Testis (tissue), 2 donors: ENCODE measurements around the gene TNFRSF4.

Experiments used
- POLR2A ChIP-seq: fragments of 450-650 bp; IDR thresholded peaks from one replicate; pipeline ENCODE4 v1.6.1; 2017; ENCODE audit warnings: antibody characterized with exemption, mild to moderate bottlenecking, moderate library complexity
- TF ChIP-seq, protein P1 (sequence below), 3 experiments: fragments of 450-650 bp in 2 of 3; fragments of 200-600 bp in 1 of 3; sonication (generic) in 1 of 3; IDR thresholded peaks; one replicate each; pipeline ENCODE4 v1.5.1; 2016 to 2019; ENCODE audit warnings: antibody characterized with exemption in 3 of 3, mild to moderate bottlenecking in 2 of 3, moderate library complexity in 1 of 3

DNA sequence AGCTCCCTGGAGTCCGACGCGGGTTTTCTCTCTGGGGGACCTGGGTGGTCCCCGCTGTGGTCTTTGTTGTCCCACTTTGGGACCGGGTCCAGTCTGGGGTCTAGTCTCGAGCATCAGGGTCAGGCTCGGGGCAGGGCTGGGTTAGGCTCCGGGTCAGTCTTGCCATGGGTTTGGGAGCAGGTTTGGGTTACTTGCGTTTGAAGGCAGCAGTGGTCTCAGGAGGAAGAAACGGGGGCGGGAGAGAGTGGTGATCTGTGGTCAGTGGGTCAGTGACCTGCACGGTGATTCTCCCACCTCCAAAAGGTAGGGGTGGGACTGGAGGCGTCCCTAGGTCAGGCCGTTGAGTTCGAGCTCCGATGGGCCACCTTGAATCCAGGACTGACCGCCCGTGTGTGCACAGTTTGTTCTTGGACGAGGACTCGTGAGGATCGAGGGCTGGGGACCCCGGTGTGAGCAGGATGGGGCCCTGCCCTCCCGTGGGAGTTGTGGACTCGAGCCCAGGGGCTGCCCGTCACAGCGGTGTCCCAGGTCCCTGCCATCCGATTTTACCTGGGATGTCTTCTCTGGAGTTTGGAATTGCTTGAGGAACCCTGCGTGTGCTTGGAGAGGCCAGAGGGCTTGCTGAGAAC, 20.3 kb upstream of the TNFRSF4 start:
- TF ChIP-seq, protein P1, sequence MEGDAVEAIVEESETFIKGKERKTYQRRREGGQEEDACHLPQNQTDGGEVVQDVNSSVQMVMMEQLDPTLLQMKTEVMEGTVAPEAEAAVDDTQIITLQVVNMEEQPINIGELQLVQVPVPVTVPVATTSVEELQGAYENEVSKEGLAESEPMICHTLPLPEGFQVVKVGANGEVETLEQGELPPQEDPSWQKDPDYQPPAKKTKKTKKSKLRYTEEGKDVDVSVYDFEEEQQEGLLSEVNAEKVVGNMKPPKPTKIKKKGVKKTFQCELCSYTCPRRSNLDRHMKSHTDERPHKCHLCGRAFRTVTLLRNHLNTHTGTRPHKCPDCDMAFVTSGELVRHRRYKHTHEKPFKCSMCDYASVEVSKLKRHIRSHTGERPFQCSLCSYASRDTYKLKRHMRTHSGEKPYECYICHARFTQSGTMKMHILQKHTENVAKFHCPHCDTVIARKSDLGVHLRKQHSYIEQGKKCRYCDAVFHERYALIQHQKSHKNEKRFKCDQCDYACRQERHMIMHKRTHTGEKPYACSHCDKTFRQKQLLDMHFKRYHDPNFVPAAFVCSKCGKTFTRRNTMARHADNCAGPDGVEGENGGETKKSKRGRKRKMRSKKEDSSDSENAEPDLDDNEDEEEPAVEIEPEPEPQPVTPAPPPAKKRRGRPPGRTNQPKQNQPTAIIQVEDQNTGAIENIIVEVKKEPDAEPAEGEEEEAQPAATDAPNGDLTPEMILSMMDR (IDR thresholded peaks at IDR 0.05), result no peak
- TF ChIP-seq POLR2A, result no peak
